Globus pallidus (tissue), 1 donor: Measurements from ENCODE around the gene PDE6A.
"Not testable (repeated sequence)": the region's sequence is repeated elsewhere in the genome, so short reads cannot be mapped to it uniquely, and the experiment has no call there.

Experiments
- DNase-seq: peaks from one replicate; pipeline ENCODE4 v3.0.0-alpha.2; 2015; ENCODE audit warnings: low spot score

Gene PDE6A

GRCh38 chr5:149860801-149861322 lies 83.7 kb downstream of the PDE6A start:
- no peak for DNase-seq

DNA sequence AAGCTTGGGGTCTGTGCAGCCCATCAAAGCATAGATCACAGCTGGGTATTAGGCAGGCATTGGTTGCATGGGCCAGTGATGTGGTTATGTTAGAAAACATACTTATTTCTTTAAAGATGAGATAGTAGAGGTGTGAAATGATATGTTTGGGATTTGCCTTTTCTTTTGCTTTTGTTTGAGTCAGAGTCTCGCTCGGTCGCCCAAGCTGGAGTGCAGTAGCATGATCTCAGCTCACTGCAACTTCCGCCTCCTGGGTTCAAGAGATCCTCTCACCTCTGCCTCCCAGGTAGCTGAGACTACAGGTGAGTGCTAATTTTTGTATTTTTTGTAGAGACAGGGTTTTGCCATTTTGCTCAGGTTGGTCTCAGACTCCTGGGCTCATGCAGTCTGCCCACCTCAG lies 84.8 kb downstream of the PDE6A start:
- DNase-seq: no peak

GRCh38 chr5:149858481-149858880 lies 86.1 kb downstream of the PDE6A start:
- DNase-seq: not testable (repeated sequence)

- DNase-seq: peak; percentile 20
Measured at GRCh38 chr5:149857499-149857898, 87.1 kb downstream of the PDE6A start.

- DNase-seq: no peak
Measured at GRCh38 chr5:149855366-149855765, 89.2 kb downstream of the PDE6A start.

- no peak for DNase-seq
Measured at GRCh38 chr5:149854866-149855265, 89.7 kb downstream of the PDE6A start.

GRCh38 chr5:149853701-149854100 lies 90.9 kb downstream of the PDE6A start:
- no peak for DNase-seq

DNA sequence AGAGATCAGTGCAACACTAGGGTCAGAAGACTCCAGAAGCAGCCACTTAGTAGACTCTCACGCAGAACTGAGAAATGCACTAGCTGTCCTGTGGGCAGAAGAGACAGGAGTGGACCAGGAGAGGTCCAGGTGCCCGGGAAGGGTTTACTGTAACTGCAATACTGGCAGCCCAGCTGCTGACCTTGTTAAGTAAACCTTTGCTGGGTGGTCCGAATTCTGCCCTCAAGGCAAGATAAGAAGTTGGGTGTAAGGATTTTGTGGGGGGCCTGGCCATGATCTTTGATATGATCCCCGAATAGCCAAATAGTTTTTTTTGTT lies 91.3 kb downstream of the PDE6A start:
- no peak for DNase-seq

DNA sequence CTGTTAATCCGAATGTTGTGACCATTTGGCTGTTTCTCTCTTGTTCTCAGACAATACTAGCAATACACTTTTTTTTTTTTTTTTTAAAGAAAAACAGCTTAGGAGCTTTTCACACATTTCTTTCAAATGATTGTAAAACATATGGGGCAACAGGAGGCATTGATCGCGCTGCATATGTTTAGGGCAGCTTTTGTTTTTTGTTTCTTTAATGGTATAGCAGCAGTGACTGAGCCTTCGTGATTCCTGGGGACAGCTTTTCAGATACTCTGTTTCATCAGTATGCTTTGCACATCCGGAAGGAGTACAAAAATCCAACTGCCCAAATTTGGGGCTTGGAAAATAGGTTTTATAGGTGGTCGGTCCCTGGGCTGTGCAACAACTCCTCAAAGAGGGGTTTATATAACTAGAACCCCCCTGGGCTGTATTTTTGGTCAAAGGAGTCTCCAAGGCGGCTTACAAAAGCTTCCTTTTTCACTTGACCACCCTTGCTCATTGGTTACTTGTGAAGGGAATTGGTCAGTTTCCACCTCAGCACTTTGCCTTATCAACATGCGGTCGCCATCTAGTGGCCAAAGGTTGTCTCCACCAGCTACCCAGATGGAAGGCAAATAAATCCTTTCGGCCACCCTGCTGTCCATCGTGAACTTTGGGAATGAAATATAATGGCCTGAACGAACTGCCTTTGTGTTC lies 91.8 kb downstream of the PDE6A start:
- DNase-seq: peak; percentile 70

DNA sequence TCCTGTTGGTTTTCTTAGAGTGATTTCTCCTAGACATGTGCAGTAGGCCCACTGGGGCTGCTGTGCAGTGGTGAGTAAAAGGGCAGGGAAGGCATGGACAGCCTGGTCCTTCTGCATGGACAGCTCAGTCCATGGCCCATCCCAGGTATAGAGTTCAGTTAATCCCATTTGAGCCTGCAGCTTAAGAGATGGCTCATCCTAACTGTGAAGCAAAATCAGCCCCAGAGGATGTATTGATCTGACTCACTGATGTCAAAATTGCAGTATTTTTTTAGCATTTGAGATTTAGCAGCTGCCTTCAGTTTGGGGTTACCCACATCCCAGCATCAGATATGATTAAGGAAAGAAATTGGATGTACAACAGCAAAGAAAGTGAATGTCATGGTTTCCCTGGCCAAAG lies 93.4 kb downstream of the PDE6A start:
- no peak for DNase-seq

DNA sequence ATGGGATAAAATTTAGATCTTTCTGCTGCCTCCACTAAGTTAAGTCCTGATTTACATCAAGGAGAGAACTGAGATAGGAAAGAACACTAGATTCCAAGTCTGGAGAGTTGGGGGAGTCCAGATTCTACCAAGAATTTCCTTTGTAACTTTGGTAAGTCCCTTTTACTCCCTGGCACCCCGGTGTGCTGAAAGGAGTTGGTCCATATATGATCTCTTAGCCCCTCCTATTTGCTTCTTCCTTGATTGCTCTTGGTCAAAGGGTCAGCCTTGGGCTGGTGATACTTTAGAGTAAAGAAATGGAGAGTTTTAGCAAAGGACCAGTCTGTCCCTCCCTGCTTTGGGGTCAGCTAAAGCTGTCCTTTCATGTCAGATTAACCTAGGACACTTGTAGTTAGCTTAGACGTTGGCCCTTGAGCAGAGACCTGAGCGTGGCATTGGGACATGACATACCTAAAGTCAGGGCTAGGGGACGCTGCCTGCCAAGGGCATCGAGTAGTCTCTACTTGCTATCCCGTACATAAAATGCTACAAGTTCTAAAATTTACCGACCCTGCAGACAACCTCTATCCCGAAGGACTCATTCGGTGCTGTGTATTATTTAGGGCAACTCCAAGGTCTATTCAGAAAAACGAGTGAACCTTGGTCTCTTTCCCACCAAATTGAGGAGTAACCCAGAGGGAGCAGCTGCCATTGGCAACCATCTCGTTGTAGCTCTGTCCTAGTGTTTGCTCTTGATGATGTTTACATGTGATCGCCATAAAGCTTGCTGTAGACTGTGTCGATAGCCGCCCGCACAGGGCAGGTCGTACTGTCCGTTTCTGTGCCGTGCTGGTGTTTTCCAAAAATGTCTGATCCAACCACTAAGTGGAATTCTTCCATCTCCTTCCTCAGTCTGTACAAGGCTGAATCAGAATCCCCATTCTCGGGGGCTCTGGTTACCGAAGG lies 94.4 kb downstream of the PDE6A start:
- no peak for DNase-seq

GRCh38 chr5:149849280-149849965 lies 95.2 kb downstream of the PDE6A start:
- DNase-seq: no peak

DNA sequence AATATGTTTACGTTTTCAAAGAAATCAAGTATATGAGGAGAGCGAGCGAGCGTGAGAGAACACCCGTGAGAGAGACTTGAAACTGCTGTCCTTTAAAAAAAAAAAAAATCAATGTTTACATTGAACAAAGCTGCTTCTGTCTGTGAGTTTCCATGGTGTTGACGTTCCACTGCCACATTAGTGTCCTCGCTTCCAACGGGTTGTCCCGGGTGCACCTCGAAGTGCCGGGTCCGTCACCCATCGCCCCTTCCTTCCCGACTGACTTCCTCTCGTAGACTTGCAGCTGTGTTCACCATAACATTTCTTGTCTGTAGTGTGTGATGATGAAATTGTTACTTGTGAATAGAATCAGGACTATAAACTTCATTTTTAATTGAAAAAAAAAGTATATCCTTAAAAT lies 97.0 kb downstream of the PDE6A start:
- no peak for DNase-seq

GRCh38 chr5:149846021-149846420 lies 98.6 kb downstream of the PDE6A start:
- DNase-seq: no peak

DNA sequence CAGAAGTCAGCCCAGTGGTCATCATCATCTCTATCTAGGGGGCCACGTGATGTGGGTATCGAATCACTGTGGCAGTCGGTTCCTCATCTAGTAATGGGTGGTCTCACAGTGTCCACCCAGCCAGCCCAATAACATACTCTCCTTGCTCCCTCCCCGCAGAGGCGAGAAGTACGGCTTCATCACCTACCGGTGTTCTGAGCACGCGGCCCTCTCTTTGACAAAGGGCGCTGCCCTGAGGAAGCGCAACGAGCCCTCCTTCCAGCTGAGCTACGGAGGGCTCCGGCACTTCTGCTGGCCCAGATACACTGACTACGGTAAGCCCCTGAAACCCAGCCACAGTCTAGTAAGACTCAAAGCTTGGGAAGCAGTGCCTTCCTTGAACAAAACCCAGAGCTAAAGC lies 99.0 kb downstream of the PDE6A start:
- no peak for DNase-seq

GRCh38 chr5:149841851-149842793 lies 102.5 kb downstream of the PDE6A start:
- DNase-seq: no peak

GRCh38 chr5:149840226-149840825 lies 104.3 kb downstream of the PDE6A start:
- no peak for DNase-seq

GRCh38 chr5:149839761-149840160 lies 104.8 kb downstream of the PDE6A start:
- DNase-seq: no peak

- no peak for DNase-seq
Measured at GRCh38 chr5:149838881-149839739, 105.5 kb downstream of the PDE6A start.

- peak; percentile 42 for DNase-seq
Measured at GRCh38 chr5:149837680-149838269, 106.8 kb downstream of the PDE6A start.
